GM12801 (cell line): ENCODE data around the gene SCML2.

ENCODE experiments used
- CTCF ChIP-seq: IDR thresholded peaks from one replicate; pipeline ENCODE4 v1.5.1; 2011; ENCODE audit warnings: control low read depth; ENCODE audit not compliant: insufficient read length; ENCODE audit errors: extremely low read depth

Gene SCML2

GRCh38 chrX:18203631-18204030 lies 150.9 kb downstream of the SCML2 start:
- TF ChIP-seq CTCF, result no peak

DNA sequence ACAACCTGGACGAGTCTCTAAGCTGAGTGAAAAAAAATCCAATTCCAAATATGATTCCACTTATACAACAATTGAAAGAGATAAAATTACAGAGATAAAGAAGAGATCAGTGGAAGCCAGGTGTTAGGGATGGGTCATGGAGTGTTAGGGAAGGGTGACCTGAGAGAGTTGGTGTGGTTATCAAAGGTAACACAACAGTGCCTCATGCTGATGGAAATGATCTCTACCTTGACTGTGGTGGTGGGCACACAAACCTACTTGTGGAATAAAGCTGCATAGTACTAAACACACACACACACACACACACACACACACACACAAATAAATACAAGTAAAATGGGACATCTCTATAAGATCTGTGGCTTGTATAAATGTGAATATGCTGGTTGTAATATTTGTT lies 159.8 kb downstream of the SCML2 start:
- no peak for TF ChIP-seq CTCF
